NCI-H460 (cell line): Measurements from ENCODE around the gene MAPK8IP3. TPM values are rescaled to one million over a fixed set of nuclear protein-coding genes. Genes with fewer than 3 reads are reported as not detected.
"Not testable (repeated sequence)": the region's sequence is repeated elsewhere in the genome, so short reads cannot be mapped to it uniquely, and the experiment has no call there.

Experiments
- DNase-seq: peaks from one replicate; pipeline ENCODE4 v3.0.0-alpha.2; 2016; ENCODE audit warnings: low read depth; ENCODE audit errors: extremely low read depth
- total RNA-seq: library from RNA; depleted of rRNA; stranded (reverse); fragments of >200 nt; shearing (Covaris generic); gene quantifications from 2 replicates; pipeline ENCODE4 v1.2.3, GENCODE V29; 2014

The MAPK8IP3 gene
- total RNA-seq, 1 experiment from 2014 or later = 23.0 TPM

GRCh38 chr16:1677942-1678499, 28.0 kb upstream of the MAPK8IP3 start, which contains the start of gene JPT2:
Gene JPT2, plus strand, starts transcription at chr16:1678279. Its CDS starts 34 bp downstream, at chr16:1678313.
- peak; percentile 96 for DNase-seq

- DNase-seq = peak; percentile 24
Observed at GRCh38 chr16:1678500-1679098, 27.4 kb upstream of the MAPK8IP3 start.

DNA sequence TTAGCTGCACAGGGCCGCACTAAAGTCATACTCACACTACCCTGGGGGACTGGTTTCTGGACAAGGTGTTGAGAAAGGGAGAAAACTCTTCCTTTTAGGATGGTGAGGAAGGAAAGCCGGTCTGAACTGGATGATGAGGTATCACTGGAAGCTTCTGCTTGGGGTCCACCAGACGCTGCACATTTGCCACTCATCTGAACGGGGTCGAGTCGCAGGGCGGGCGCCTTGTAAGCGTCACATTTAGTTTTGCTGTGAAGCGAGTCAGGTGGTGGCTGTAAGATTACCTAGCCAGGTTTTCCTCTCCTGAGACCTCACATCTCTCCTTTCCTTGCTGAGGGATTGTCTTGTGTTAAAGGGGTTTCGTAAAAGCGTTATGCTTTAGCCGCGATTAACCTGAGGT, 25.6 kb upstream of the MAPK8IP3 start:
- no peak for DNase-seq

- no peak for DNase-seq
Observed at GRCh38 chr16:1681032-1681431, 25.0 kb upstream of the MAPK8IP3 start.

DNA sequence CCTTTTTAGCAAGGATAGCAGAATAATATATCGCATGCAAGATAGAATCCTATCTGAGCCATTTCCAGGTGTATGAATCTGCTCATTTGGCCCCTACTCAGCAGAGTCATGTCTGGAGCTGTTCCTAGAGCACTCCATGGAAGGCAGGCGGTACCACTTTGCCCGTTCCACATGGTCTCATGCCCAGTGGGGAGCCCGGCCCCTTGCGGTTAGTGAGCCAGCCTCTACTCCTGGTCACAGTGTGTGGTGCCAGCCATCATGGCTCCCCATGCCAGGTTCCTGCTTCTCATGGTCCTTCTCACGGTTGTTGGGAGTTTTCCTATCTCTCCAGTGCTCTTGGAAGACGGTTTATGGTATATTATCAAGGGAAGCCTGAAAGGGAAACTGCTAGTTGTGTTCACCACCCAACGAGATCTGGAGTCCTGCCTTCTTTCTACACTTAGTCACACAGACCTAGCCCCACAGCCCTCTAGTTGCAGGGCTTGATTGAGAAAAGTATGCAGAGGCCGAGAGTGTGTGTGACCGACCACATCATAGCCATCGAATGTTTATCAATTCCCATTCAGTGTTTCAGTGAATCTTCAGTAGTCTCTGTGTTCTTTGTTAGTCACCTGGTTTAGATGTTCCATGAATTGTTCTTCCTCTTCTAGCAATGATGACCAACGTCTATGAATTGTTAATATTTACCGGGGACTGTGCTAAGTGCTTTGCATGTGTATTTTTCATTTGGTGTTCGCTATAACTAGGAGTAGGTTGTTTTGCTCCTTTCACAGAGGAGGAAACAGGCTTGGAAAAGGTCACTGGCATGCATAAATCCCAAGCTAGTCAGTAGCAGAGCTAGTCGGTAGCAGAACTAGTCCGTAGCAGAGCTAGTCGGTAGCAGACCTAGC, 18.3 kb upstream of the MAPK8IP3 start:
- DNase-seq = no peak

DNA sequence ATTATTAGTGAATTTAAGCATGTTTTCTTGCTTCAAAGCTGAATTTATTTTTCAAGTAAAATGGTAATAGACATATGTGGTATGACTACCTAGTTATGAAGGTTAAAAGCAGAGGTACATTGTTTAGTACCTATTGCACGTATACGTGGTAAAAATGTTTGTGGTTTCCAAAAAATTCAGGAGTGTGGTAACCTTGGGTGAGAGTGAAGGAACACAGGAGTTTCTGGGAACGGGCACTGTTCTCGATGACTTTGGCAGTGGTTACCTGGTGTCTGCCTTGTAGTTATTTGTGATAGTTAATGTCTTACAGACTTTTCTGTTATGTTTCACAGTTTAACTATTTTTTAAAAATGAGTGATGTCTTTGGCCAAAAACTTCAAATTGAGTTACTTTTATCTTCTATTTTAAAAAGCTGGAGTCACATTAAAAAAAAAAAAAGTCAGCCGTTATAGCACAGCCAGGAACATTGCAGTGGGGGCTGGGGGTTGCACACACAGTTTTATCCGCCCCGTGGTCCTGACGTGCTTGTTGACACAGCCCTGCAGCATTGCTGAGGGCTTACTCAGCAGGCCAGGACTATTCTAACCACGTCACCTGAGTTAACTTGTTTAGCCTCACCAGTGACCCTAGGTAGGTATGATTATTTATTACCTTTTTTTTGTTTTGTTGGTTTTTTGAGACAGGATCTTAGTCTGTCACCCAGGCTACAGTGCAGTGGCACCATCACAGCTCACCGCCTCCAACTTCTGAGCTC, 17.0 kb upstream of the MAPK8IP3 start:
- no peak for DNase-seq

DNA sequence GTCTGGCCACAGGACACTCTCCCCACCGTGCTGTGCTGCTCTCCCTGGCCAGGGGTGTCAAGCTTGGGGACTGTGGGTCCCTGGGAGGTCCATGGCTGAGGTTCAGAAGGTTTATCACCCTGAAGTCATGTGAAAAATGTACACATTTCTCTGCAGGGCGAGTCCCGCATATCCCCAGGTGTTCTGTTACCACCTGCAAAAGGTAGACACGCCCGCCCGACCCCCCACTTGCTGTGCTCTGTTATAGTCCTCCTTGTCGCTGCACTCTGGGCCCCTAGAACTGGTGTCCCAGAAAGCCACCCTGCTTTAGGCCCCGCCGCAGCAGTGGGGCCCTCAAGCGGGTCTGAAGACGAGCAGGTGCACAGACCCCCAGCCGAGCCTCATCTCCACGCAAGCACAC, 16.1 kb upstream of the MAPK8IP3 start:
- no peak for DNase-seq

- DNase-seq = no peak
Observed at GRCh38 chr16:1690810-1691209, 15.2 kb upstream of the MAPK8IP3 start.

- no peak for DNase-seq
Observed at GRCh38 chr16:1691276-1691675, 14.7 kb upstream of the MAPK8IP3 start.

DNA sequence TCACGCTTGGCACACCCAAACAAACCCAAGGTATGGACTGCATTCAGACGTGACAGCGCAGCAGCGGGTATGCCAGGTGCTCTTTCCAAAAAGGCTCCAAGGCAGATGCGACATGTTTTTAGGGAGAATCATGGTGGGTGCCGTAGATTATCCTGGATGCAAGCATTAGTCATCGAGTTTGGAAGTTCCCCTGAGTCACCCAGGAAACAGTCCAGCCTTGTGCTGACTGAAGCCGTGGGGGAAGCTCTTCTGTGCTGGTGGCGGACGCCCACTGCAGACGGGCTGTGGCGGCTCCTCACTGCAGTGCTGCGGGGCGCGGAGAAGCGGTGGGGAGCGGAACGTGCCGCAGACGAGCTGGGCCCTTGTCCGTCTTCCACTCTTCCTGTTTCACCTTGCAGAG, 14.0 kb upstream of the MAPK8IP3 start:
- DNase-seq = no peak

GRCh38 chr16:1696863-1697262, 9.1 kb upstream of the MAPK8IP3 start:
- DNase-seq = peak; percentile 27

GRCh38 chr16:1698680-1699079, 7.3 kb upstream of the MAPK8IP3 start:
- DNase-seq = no peak

DNA sequence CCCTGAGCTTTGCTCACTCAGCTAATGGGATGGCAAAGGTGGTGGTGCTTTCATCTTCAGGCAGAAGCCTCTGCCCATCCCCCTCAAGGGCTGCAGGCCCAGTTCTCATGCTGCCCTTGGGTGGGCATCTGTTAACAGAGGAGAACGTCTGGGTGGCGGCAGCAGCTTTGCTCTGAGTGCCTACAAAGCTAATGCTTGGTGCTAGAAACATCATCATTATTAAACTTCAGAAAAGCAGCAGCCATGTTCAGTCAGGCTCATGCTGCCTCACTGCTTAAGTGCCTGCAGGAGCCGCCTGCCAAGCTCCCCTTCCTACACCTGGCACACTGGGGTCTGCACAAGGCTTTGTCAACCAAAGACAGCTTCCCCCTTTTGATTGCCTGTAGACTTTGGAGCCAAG, 5.7 kb upstream of the MAPK8IP3 start:
- no peak for DNase-seq

DNA sequence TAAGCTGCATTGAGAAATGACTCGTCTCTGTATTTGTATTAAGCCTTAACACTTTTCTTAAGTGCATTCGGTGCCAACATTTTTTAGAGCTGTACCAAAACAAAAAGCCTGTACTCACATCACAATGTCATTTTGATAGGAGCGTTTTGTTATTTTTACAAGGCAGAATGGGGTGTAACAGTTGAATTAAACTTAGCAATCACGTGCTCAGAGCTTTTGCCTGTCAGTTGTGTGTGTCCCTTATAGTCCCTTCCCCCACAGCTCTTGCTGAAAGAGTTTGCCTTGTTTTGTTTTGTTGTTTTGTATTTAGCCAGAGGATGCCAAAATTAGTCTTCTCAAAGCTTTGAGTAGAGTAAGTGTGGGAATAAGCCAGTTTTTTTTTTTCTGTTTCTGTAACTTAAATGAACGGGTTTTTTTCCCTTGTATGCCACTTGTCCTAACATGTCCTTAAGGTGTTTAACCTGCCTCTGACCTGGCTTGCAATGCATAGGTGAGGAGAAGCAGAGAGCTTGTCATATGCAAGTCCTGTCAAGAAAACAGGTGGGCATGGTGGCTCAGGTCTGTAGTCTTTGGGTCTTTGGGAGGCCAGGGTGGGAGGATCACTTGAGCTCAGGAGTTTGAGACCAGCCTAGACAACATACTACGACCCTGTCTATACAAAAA, 4.6 kb upstream of the MAPK8IP3 start:
- DNase-seq = no peak

DNA sequence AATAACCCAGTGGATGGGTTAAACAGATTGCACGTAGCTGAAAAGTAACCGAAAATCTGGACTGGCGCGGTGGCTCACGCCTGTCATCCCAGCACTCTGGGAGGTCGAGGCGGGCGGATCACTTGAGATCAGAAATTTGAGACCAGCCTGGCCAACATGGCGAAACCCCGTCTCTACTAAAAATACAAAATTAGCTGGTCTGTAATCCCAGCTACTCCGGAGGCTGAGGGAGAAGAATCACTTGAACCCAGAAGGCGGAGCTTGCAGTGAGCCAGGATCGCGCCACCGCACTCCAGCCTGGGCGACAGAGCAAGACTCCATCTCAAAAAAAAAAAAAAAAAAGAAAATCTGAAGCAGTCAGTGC, 689 bp upstream of the MAPK8IP3 start:
- DNase-seq = not testable (repeated sequence)

GRCh38 chr16:1706386-1707192, 594 bp downstream of the MAPK8IP3 start:
- no peak for DNase-seq

GRCh38 chr16:1707193-1707790, 1.3 kb downstream of the MAPK8IP3 start:
- DNase-seq = no peak

GRCh38 chr16:1708083-1708767, 2.2 kb downstream of the MAPK8IP3 start:
- DNase-seq = no peak

- no peak for DNase-seq
Observed at GRCh38 chr16:1708768-1709180, 2.8 kb downstream of the MAPK8IP3 start.
